Colonic mucosa (tissue), 4 donors: ENCODE results near the gene DIABLO. TPM values are rescaled to one million over a fixed set of nuclear protein-coding genes. Genes with fewer than 3 reads are reported as not detected.

Experiments
- DNase-seq: peaks from one replicate; pipeline ENCODE4 v3.0.0-alpha.2; 2020
- H3K27ac ChIP-seq: fragments of 200-600 bp; one replicate; pipeline ENCODE4 v1.8.0; 2021
- H3K27me3 ChIP-seq: fragments of 200-600 bp; one replicate; pipeline ENCODE4 v1.8.0; 2021
- H3K36me3 ChIP-seq: fragments of 200-600 bp; one replicate; pipeline ENCODE4 v1.8.0; 2021
- H3K4me1 ChIP-seq: fragments of 200-600 bp; one replicate; pipeline ENCODE4 v1.8.0; 2021; ENCODE audit warnings: mild to moderate bottlenecking
- H3K4me3 ChIP-seq: fragments of 200-600 bp; one replicate; pipeline ENCODE4 v1.8.0; 2021
- H3K9ac ChIP-seq, 2 donors: one replicate each; pipeline ENCODE4 v1.7.0; 2013; ENCODE audit warnings: control low read depth in 2 of 2, low read depth in 2 of 2, low read length in 2 of 2
- H3K9me3 ChIP-seq: fragments of 200-600 bp; one replicate; pipeline ENCODE4 v1.8.0; 2021
- CTCF ChIP-seq: fragments of 200-600 bp; IDR thresholded peaks from one replicate; pipeline ENCODE4 v1.8.0; 2022; ENCODE audit warnings: antibody characterized with exemption, mild to moderate bottlenecking
- intact Hi-C: fragments of 100-400 bp; cut with DNase I; formaldehyde crosslinking; loops from one replicate; pipeline ENCODE4 v1.14.1; 2022
- total RNA-seq, 2 donors: library from RNA; stranded (reverse); fragmentation: NEBNext Ultra II Directional in 1 of 2; extraction: Animal tissue kit (Norgen Biotek cat#: 25700) in 1 of 2; gene quantifications; one replicate each; pipeline ENCODE4 v1.2.1, GENCODE V29; 2021
- donor health status: healthy.
- donor health status: DM: no; HTN: no; CAD: no.
- donor health status: DM: no; HTN: no; CAD: no.

The DIABLO gene
- total RNA-seq, 2 donors from 2014 or later = 56.6 to 63.1 TPM

GRCh38 chr12:122190842-122191668 lies 34.8 kb downstream of the DIABLO start:
- Histone ChIP-seq H3K27me3 (no peaks in the 10 kb centered on the region), H3K4me3 (no peak overlapping the region), H3K4me1 (no peaks in the 10 kb centered on the region), H3K36me3 (no peaks in the 10 kb centered on the region), H3K9ac (no peak overlapping the region), H3K27ac (no peak overlapping the region), H3K9me3 (no peaks in the 10 kb centered on the region)
- TF ChIP-seq CTCF = peak; percentile 86
- intact Hi-C loops = loop anchor here (5.0 kb wide), 1 partner anchor 139 kb away; no protein-coding TSS in a partner anchor
- peak; percentile 84 for DNase-seq

- no peak for DNase-seq
- intact Hi-C loops = loop anchor here (5.0 kb wide), 2 partner anchors 58 to 138 kb away; no protein-coding TSS in a partner anchor
- H3K4me3 ChIP-seq = no peak overlapping the region
Observed at GRCh38 chr12:122189626-122190475, 36.0 kb downstream of the DIABLO start.

GRCh38 chr12:122187466-122187865 lies 38.4 kb downstream of the DIABLO start:
- Histone ChIP-seq H3K4me3 (no peak overlapping the region), H3K9ac (no peak overlapping the region), H3K36me3 (no peaks in the 10 kb centered on the region), H3K27ac (no peak overlapping the region), H3K9me3 (no peaks in the 10 kb centered on the region), H3K4me1 (no peaks in the 10 kb centered on the region), H3K27me3 (no peaks in the 10 kb centered on the region)
- TF ChIP-seq CTCF = no peak
- DNase-seq = no peak
- intact Hi-C loops = loop anchor here (5.0 kb wide), 1 partner anchor 55 kb away; no protein-coding TSS in a partner anchor

More at GRCh38 chr12:122189626-122190475, 36.0 kb downstream of the DIABLO start:
- no peak for TF ChIP-seq CTCF
- H3K36me3 ChIP-seq = no peaks in the 10 kb centered on the region
- no peak overlapping the region for H3K9ac ChIP-seq
- H3K9me3 ChIP-seq = no peaks in the 10 kb centered on the region
- H3K27ac ChIP-seq = no peak overlapping the region
- H3K27me3 ChIP-seq = no peaks in the 10 kb centered on the region
- no peaks in the 10 kb centered on the region for H3K4me1 ChIP-seq

GRCh38 chr12:122185494-122186082 lies 40.3 kb downstream of the DIABLO start:
- H3K9ac ChIP-seq = no peak overlapping the region
- DNase-seq = no peak
- intact Hi-C loops = loop anchor here (5.0 kb wide), 1 partner anchor 53 kb away; no protein-coding TSS in a partner anchor

More at GRCh38 chr12:122185494-122186082, 40.3 kb downstream of the DIABLO start:
- H3K9me3 ChIP-seq = no peaks in the 10 kb centered on the region
- H3K27ac ChIP-seq = no peak overlapping the region
- no peak overlapping the region for H3K4me3 ChIP-seq
- no peaks in the 10 kb centered on the region for H3K27me3 ChIP-seq
- no peaks in the 10 kb centered on the region for H3K36me3 ChIP-seq
- TF ChIP-seq CTCF = no peak
- no peaks in the 10 kb centered on the region for H3K4me1 ChIP-seq
